ENCODE results near the gene DRC7.
"Not testable (repeated sequence)": the region's sequence is repeated elsewhere in the genome, so short reads cannot be mapped to it uniquely, and the experiment has no call there.

The DRC7 gene

DNA sequence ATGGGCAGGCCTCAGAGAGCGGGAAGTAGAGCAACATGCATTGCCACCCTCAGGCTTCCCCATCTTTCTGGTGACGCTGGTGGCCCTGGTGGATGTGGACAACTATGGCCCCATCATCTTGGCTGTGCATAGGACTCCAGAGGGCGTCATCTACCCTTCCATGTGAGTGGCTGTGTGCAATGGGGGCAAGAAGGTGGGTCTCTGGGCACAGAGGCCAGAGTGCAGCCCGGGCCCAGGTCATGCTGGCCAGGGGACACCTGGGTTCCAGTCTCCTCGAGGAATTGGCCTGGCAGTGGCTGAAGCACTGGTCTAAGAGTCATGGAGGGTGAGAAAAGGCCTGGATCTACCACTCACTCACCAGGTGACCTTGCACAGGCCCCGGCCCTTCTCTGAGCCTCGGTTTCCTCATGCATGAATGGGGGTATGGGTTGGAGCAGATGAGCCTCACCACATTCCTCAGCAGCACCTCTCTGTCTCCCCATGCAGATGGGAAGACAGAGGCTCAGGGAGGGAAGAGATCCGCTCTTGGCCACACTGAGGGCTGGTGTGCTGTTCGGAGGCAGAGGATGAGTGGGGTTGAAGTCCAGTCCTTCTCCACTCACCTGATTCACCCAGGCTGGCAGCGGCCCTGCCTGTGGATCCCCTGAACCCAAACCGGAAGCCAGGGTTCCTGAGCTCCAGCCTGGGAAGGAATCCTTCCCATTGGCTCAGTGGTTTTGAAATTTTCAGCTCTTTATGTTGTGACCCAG lies 33.7 kb upstream of the DRC7 start:
- no peak for DNase-seq

DNA sequence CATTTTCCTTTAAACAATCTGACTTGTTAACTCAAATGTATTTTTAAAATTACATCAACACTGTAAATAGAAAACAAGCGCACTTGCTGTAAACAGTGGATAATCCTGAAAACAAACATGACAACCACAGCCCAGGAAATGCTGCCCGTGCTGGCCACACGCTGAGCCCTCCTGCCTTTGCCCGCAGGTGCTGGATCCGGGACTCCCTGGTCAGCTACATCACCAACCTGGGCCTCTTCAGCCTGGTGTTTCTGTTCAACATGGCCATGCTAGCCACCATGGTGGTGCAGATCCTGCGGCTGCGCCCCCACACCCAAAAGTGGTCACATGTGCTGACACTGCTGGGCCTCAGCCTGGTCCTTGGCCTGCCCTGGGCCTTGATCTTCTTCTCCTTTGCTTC lies 33.1 kb upstream of the DRC7 start:
- DNase-seq: no peak

DNA sequence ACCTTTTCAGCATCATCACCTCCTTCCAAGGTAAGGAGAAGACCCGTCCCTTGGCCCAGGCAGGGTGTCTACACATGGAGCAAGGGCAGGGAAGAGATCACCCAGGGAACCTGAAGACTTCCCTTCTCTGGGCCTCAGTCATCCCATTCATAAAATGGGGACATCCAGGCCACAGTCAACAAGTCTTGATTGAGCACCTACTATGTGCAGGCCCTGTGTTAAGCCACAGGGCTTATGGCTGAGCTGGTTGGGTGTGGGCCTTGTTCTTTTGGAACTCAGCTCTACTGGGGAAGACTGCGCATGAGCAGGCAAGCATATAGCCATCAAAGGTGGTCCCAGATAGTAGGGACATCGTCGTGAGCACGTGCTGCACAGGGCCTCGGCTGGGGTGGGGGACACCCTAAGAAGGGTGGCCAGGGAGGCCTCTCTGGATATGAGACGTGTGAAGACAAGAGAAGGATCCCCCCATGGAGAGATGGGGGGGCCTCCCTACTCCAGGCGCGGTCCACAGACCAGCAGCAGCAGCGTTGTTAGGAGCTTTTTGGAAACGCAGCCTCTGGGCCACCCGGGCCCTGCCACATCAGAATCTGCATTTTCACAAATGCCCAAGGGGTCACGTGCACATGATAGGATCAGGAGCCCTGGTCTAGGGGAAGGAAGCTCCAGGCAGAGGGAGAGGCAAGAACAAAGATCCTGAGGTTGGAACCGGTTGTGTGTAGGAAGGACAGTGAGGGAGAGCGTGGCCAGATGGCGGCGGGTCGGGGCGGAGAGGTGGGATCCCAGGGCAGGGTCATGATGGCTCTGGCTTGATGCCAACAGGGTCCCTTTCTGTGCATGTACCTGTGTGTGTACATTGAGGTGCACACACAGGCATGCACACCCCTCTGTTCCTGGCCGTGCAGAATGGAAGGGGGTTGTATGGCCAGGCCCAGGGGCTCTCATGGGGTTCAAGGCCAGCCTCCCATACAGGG lies 32.4 kb upstream of the DRC7 start:
- DNase-seq: no peak

DNA sequence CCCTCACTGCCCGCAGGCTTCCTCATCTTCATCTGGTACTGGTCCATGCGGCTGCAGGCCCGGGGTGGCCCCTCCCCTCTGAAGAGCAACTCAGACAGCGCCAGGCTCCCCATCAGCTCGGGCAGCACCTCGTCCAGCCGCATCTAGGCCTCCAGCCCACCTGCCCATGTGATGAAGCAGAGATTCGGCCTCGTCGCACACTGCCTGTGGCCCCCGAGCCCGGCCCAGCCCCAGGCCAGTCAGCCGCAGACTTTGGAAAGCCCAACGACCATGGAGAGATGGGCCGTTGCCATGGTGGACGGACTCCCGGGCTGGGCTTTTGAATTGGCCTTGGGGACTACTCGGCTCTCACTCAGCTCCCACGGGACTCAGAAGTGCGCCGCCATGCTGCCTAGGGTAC lies 31.2 kb upstream of the DRC7 start:
- DNase-seq: no peak

DNA sequence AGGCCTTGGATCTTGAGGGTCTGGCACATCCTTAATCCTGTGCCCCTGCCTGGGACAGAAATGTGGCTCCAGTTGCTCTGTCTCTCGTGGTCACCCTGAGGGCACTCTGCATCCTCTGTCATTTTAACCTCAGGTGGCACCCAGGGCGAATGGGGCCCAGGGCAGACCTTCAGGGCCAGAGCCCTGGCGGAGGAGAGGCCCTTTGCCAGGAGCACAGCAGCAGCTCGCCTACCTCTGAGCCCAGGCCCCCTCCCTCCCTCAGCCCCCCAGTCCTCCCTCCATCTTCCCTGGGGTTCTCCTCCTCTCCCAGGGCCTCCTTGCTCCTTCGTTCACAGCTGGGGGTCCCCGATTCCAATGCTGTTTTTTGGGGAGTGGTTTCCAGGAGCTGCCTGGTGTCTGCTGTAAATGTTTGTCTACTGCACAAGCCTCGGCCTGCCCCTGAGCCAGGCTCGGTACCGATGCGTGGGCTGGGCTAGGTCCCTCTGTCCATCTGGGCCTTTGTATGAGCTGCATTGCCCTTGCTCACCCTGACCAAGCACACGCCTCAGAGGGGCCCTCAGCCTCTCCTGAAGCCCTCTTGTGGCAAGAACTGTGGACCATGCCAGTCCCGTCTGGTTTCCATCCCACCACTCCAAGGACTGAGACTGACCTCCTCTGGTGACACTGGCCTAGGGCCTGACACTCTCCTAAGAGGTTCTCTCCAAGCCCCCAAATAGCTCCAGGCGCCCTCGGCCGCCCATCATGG lies 30.5 kb upstream of the DRC7 start:
- DNase-seq: no peak

DNA sequence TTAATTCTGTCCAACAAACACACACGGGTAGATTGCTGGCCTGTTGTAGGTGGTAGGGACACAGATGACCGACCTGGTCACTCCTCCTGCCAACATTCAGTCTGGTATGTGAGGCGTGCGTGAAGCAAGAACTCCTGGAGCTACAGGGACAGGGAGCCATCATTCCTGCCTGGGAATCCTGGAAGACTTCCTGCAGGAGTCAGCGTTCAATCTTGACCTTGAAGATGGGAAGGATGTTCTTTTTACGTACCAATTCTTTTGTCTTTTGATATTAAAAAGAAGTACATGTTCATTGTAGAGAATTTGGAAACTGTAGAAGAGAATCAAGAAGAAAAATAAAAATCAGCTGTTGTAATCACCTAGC lies 30.0 kb upstream of the DRC7 start:
- no peak for DNase-seq

DNA sequence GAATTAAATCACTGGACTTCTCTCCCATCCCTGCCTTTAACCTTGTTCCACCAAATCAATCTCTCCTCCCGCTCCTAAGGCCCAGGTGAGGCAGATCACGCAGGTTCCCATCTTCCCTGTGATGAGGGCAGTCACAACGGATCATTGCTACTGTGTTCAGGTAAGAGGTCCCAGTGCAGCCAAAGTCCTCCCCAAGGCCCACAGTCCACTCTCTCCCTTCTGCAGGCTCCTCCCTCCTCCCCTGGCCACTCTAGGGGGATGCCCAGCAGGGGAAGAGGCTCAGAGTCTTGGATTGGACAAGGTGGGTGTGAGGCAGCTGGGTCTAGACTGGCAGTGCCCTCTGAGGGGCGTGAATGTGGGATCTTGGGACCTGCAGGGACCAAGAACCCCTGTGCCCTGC lies 29.1 kb upstream of the DRC7 start:
- no peak for DNase-seq

DNA sequence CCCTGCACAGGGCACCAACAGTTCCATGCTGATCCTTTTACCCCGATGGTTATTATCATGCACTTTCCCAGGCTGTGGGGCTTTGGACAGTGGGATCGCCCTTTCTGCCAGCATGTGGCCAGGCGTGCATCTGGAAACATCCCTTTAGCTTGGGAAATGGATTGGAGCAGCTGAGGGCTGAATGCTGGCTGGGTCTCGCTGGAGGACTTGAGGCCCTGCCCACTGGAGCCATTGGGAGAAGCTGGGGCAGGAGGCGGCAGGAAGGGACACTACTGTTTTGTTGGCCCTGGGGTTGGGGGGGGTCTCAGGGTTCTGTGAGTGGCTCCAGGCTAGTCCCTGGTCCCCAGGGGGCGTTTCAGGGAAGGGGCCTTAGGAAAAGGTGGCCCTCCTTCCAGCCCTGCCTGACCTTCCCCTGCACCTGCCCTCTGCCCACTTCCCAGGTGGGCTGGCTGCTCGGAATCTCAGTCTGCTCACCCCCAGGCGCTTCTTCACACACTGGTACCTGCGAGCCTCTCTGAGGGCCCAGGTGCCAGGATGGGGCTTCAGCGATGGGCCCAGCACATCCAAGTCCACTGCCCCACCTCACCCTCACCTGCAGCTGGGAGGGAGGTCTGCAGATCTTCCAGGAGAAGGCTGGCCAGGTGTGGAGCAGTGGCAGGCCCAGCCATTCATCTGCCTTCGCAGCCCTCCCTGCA lies 28.1 kb upstream of the DRC7 start:
- DNase-seq: no peak

DNA sequence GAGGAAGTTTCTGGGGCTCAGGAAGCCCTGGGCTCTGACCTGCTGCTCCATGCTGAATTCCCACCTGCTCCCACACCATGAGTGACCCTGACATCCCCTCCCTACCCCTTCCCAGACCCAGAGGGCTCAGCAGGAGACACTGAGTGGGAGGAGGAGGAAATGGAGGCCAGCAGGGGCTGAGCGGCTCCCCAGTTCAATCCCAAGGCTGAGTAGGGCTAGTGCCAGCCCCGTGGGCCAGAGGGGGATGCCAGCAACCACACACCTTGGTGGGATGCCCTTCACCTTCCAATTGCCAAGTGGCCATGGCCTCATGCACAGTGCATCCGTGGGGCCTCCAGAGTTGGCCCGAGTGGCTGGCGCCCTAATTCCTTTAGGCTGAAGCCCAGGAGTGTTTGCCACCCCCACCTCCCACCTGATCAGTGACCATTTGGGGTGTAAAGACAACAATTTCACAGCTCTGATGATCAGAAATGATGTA lies 27.5 kb upstream of the DRC7 start:
- DNase-seq: no peak

DNA sequence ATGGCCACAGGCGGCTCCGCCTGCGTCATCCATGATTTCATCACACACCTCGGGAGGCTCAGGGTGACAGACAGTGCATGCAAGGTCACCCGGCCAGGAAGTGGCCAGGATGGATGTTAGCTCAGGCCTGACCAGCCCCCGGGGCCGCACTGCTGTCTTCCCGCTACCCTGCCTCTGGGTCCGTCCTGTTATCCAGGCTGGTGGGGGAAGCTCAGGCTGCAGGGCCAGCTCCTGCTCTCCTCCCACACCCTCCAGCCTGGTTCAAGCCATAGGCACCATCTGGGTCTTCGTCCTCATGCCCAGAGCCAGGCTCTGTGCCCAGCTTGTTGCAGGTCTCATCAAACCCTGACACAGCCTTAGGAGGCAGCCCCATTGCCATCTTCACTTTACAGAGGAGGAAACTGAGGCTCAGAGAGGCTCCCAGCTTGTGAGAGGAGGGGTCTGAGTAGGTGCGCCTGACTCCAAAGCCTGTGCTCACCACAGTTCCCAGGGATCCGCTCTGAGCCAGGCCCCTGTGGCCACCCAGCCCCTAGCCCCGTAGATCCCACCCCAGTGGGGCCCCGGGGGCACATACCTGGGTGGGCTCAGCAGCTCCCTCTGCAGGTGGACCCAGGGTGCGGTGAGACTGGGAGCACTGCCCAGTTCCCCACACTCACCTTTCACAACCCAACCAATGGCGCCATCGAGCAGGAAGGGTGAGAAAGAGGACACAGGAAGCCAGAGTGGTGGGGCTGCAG lies 26.9 kb upstream of the DRC7 start:
- no peak for DNase-seq

DNA sequence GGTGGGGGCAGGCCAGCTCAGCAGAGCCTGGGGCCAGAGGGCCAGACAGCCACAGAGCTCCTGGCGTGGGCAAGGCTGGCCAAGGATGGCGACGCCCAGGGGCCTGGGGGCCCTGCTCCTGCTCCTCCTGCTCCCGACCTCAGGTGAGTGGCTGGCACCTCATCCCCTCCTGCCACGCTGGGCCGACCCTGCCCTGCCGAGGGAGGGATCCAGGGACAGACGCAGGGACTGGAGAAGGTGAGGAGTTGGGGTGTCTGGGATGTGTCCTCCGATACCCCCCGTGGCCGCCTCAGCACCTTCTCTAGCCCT lies 26.4 kb upstream of the DRC7 start, which contains the start of gene ADGRG3:
Gene ADGRG3, plus strand, starts transcription at position 44 of the 309 bp plus-strand sequence. Its CDS starts 42 bp downstream, at position 86.
- DNase-seq: no peak

DNA sequence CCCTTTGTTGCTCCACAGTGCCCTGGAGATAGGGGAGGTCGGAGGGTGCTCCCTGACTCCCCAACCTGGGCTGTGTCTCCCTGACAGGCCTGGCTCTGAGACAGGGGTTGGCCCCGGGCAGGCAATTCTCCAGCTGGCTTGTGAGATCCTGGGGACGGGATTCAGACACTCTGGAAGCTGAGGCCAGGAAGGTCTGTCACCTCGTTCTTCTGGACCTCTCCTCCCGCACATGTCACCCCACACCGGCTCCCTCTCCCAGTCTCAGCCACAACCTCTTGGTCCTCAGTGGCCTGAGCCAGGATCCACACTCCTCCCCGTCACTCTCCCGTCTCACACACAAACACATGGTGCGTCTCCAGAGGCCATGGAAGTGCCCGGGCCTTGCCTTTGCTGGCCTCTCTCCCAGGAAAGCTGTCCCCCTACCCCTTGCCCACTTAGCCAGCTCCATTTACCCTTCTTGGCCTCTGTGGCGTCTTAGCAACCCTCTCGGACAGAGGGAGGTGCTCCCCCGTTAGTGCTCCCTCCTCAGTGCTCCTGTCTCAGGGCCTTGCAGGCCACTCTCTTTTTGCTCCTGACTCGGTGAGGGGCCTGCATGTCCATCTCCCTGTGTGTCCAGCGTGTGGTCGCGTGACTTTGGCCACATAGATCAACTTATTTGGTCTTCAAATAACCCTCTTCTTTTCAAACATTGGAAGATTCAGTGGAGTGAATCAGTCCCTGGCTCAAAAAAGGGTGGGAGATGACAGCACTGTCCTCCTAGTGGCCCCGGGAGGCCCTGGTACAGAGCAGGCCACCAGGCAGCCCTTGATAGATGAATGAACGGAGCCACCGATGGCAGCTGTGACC lies 25.8 kb upstream of the DRC7 start:
- no peak for DNase-seq

DNA sequence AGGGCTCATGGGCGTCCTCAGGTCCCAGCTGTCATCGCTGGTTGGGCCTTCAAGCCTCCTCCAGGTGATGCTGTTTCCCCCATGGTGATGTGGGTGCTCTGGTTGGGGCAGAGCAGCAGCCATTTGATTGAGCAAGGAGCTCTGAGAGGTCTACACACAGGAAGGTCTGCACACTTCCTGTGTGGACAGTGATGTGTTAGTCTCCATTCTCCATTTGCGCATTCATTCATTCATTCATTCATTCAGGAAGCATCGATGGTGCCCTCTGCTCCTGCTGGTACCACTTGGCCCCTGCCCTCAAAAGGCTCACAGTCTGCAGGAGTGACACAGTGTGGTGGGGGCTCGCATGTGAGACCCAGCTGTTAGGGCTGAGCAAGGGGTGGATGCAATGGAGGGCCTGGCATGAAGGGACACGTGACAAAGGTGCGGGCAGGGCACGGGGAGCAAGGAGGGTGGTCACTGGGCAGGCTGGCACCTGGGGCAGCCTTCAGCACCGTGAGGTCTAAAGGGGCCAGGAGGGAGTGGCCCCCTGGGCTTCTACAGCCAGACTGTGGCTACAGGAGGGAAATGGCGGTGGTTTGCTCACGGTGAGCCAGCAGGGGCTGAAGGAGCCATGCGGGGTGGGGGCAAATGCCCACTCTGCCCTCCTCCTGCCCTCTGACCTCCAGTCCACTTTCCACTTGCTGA lies 25.0 kb upstream of the DRC7 start:
- no peak for DNase-seq

DNA sequence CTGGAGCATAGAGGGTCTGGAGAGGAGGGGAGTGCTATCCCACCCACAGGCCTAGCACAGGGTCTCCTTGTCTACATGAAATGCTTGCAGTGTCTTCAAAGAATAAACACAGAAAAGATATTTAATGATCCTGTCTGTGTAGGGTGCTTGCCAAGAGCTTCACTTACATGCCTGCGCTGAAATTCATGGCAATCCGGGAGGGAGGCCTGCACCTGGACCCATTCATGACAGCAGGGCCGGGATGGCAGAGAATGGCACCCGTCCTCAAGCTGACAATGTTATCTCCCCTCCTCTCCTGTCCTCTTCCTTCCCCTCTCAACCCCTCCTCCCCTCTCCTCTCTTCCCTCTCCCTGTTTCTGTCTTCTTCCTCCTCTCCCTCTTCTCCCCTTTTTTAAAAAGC lies 24.4 kb upstream of the DRC7 start:
- no peak for DNase-seq

DNA sequence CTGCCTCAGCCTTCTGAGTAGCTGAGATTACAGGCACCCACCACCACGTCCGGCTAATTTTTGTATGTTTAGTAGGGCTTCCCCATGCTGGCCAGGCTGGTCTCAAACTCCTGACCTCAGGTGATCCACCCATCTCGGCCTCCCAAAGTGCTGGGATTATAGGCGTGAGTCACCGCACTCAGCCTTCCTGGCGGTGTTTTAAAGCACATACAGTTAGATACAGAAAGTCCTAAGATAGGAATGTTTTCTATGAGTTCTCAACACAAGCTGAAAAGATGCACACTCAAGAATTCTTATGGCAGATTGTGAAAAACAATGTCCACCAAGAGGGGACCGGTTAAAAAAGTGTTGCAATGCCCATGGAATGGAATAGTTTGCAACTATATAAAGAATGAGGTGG lies 23.2 kb upstream of the DRC7 start:
- DNase-seq: not testable (repeated sequence)

DNA sequence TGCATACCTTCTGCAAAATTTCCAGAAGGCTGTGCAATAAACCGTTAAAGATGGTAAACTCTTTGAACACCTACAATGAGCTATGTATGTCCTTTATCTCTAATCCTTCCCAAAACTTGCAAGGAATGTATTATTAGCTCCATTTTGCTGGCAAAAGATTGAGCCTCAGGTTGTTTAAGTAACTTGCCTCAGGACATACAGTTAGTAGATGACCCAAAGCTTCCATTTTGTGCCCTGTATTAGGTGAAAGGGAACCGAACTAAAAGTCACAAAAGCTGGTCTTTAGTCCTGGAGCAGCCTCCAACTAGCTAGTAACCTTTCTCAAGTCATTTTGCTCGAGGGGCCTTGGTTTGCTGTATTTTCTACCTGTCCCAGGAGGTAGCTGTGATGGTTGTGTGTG lies 22.2 kb upstream of the DRC7 start:
- no peak for DNase-seq

DNA sequence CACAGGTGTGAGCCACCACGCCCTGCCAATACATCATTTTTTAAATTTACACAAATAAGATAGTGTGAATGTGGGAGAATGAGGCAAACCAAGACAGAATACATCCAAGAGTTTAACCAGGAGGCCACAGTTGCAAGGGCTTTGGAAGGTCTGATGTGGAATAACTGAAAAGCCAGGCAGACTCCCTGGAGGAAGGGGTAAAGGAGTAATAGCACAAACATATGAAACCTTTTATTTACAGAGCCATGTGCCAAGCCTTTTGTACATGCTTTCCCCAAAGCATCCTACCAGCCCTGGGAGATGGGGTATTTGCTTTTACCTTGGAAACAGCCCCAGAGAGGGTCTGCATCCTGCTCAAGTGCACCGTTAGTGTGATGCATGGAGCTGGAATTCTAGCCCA lies 21.8 kb upstream of the DRC7 start:
- DNase-seq: no peak

DNA sequence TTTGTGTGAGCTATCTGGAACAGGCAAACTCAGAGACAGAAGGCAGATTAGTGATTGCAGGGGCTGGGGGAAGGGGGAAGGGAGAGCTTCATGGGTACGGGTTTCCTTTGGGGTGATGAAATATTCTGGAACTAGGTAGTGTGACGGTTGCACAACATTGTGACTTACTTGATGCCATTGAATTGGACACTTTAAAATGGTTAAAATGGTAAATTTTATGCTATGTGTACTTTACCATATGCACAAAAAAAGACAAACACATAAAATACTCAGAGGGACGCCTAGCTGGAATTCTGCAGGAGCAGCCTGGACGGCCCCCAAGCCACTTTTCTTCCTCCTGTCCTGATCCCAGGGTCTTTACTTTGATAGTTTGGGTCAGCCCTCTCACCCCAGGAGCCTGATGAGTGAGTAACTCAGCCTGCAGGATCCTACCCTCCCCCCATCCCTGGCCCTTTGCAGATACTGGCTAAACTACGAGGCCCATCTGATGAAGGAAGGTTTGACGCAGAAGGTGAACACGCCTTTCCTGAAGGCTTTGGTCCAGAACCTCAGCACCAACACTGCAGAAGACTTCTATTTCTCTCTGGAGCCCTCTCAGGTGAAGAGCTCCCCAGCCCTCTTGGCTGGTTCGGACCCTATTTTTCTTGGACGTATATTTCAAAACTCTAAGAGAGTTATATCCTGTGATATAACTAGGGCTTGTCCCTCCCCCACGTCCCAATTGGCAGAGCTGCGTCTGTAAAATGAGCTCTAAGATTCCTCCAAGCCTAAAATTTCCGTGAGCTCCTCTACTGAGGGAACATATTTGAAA lies 18.7 kb upstream of the DRC7 start:
- no peak for DNase-seq

DNA sequence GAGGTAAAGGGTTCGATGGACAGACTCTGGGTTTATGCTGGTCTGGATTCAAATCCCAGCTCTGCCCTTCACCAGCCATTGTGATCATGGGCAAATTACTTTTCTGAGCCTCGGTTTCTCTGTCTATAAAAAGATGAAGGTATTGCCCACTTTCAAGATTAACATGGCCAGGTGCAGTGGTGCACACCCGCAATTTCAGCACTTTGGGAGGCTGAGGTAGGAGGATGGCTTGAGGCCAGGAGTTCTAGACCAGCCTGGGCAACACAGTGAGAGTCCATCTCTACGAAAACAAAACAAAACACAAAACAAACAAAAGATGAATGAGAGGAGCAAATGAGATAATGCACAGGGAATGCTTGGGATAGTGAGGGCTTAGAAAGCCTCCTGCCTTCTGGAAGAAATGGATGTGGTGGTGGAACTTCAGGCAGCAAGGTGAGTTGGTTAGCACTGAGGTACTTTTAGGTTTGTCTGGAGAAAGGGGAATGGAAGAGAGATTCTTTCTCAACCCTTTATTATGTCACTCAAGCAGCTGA lies 18.0 kb upstream of the DRC7 start:
- DNase-seq: no peak

All from CD4-positive, alpha-beta T cell treated with Interleukin-17A for 4 hours (primary cell).